NCI-H82 treated with DMSO at 0.1 percent for 48 hours (cell line): ENCODE data around the gene ST13.
A peak's percentile ranks its signal among the peaks of the same experiment; 100 is the strongest.
"Not testable (repeated sequence)": the region's sequence is repeated elsewhere in the genome, so short reads cannot be mapped to it uniquely, and the experiment has no call there.

ENCODE experiments used
- DNase-seq: peaks from one replicate; lab custom pipeline; 2025; ENCODE audit not compliant: unreplicated experiment; lab: John Stamatoyannopoulos, UW

ST13 gene

GRCh38 chr22:40844951-40845350 is 11.5 kb downstream of the ST13 start:
- no peak for DNase-seq

DNA sequence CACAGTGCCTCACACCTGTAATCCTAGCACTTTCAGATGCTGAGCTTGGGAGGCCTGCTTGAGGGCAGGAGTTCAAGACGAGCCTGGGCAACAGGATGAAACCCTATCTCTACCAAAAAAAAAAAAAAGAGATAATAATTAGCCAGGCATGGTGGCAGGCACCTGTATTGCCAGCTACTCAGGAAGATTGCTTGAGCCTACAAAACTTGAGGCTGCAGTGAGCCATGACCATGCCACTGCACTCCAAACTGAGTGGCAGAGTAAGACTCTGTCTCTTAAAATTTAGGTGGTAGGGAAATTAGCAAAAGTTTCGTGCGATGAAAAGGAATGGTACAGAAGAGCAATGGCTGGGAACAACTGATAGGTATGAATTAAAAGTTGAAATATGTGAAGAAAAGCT is 18.0 kb downstream of the ST13 start:
- DNase-seq: no peak

DNA sequence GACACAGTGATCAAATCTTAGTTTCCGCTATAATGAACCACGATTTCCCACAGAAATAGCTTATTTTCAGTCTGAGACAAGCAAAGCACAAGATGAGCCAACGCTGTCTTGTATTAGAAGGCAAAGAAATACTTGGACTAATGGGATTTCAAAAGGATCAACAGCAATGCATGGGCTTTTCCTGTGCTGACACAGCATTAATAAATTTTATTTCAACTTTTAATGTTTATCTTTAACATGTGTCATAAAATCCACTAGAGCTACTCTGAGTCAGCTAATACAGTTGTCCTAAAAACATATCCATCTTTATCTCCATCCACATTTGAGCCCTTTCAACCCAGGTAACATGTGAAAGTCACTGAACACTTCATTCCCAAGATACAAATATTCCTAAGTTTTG is 21.8 kb downstream of the ST13 start:
- DNase-seq: no peak

DNA sequence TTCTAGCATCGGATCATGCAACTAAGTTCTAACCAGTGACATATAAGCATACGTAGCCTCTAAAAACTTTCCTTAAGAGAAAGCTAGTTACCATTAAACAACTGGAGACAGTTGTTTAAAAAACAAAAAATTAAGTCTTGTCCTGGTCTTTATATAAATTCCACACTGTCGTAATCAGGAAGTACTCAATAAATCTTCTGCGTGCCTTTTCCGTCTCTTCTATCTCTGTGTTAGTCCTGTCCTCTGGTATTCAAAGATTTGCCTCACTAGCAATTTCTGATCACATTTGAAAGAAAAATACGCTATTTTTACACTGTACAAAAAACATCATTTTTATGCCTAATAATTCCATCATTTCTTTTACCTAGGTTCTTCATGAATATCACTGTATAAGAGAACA is 27.3 kb downstream of the ST13 start:
- no peak for DNase-seq

DNA sequence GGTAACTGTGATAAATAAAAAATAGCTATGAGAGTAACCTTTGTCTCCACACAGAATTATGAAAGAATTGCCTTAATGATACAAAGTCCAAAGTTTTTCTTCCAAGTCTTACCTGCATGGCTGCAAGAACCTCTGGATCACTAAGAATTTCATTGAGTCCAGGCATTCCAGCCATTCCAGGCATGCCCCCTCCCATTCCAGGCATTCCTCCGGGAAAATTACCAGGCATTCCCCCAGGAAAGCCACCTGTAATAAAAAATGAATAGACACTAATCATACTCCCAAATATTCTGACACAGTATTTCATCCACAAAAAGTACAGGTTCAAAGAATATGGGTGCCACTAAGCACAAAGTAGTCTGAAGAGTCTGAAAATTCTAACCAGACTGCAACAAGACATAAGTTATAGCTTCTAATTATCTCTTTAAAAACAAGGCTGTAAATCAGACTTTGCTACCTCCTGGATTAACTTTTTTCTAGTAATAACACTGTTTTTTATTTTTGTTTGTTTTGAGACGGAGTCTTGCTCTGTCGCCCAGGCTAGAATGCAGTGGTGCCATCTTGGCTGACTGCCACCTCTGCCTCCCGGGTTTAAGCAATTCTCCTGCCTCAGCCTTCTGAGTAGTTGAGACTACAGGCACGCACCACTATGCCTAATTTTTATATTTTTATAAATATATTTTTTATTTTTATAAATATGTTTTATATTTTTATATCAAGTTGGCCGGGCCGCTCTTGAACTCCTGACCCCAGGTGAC is 29.3 kb downstream of the ST13 start:
- DNase-seq: no peak

DNA sequence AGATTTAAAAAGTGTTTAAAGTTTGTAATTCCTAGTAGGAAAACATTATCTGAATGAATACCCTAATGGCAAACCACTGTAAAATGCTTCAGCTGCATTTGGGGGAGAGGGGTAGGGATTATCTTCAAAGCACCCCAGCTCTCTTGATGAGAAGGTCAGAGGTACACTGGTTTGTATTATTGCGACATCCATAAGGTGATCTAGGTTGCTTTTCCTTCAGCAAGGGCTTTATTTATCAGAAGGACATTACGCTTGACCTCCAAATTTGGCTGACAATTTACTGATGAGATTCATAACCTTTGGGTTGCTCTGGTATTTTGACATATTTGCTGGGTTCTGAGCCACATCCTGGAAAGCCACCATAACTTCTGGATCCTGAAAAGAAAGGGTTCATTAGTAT is 30.1 kb downstream of the ST13 start:
- not testable (repeated sequence) for DNase-seq

GRCh38 chr22:40823426-40823825 is 33.0 kb downstream of the ST13 start:
- no peak for DNase-seq

DNA sequence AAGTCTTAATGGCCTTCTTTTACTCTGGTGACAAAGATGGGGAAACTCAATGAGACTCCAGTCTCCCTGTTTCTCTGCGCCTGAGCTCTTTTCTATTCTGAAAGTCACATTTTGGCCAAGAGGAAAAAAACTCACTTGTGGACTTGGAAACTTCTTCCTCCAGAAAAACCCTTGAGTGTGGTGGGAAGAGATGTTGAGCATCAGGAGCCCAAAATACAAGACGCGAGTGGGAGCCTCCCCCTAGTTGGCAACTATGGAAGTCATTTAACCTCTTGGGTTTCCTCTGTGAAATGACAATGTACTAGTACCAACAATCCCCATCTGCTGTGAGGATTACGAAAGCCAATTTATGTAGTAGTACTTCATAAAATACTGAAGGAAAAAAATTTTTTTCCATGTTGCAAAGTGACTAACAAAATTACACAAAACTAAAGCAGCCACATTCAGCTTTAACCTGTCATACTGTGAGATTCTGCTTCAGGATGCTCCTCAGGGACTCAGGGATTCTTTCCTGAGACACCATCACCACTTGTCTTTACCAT is 36.8 kb downstream of the ST13 start:
- DNase-seq: peak; percentile 17

GRCh38 chr22:40818747-40819598 is 37.5 kb downstream of the ST13 start, which contains the start of gene SLC25A17:
Gene SLC25A17 (minus strand): TSS chr22:40819346. CDS start chr22:40819248, 98 bp downstream.
- peak; percentile 66 for DNase-seq

GRCh38 chr22:40818192-40818746 is 38.2 kb downstream of the ST13 start:
- DNase-seq: no peak

GRCh38 chr22:40817737-40818136 is 38.7 kb downstream of the ST13 start:
- no peak for DNase-seq

- no peak for DNase-seq
Observed at GRCh38 chr22:40813912-40814315, 42.5 kb downstream of the ST13 start.

DNA sequence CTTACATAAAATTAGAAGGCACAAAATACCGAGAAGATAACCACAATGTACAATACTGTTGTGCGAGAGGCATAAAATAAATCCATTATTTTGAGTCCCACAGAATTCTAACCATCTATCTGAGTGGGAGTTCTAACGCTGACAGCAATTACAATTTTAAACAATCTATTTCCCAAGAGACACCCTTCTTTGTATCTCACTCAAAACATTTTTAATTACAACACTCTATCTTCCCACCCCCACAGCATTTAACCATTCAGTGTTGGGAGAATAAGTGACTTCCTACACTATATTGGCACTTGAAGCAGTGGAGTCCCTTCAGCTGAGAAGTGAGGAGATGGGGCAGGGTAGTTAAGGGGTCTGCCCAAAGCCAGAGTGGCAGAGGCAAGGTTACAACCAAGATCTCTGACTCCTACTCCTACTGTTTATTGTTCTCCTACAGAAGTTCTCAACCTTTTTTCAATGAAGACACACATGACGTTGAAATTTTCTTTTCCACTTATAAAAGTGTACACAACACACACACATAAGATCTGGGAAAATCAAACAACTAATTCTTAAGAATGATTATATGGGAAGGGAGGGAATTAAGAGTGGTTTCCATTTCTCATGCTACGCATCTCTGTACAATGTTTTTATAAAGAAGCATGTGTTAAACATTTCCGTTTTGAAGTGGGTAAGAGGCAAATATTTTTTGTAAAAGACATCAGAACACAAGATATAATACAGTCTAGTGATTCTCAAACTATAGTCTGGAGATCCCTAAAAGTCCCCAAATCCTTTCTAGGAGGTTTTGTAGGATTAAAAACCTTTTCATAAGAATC is 48.2 kb downstream of the ST13 start:
- DNase-seq: no peak

DNA sequence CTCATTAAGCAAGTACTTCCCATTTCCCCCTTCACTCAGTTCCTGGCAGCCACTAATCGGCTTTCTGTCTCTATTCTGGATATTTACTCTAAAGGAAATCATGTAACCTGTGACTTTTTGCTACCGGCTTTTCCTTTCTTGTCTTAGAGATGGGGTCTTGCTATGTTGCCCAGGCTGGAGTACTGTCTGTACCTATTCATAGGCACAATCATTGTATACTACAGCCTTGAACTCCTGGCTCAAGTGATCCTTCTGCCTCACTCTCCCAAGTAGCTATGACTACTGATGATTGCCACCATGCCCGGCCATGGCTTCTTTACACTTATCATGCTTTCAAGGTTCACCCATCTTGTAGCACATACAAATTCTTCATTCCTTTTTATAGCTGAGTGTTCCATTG is 49.7 kb downstream of the ST13 start:
- no peak for DNase-seq

DNA sequence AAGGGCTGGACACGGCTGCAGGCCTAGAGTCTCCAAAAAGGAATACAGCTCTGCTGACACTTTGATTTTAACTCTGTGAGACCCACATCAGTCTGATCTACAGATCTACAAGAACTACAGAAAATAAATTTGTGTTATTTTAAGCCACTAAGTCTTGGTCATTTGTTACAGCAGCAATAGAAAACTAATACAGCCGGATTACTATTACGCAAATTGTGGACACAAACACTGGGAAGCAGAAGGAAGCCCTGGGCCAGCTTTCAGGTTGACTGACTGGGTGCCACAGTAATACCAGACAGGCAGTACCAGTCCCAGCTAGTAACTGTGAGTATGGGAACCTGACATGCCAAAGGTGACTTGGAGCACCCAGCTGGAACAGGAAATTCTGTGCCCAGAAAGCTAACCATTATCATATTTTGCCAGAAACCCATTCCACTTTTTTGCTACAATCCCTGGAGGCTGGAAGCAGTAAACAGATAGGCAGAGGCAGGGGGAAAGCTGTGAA is 50.7 kb downstream of the ST13 start:
- DNase-seq: no peak

- DNase-seq: peak; percentile 3
Observed at GRCh38 chr22:40805239-40805638, 51.2 kb downstream of the ST13 start.

DNA sequence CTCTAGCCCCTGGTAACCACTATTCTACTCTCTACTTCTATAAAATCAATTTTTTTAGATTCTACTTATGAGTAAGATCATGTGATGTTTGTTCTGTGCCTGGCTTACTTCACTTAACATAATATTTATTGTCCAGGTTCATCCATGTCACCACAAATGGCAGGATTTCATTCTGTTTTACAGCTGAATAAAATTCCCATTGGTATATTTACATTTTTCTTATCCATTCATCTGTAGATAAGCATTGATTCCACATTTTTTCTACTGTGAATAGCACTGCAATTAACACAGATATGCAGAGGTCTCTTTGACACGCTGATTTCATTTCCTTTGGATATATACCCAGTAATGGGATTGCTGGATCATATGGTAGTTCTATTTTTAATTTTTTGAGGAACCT is 53.1 kb downstream of the ST13 start:
- DNase-seq: no peak

DNA sequence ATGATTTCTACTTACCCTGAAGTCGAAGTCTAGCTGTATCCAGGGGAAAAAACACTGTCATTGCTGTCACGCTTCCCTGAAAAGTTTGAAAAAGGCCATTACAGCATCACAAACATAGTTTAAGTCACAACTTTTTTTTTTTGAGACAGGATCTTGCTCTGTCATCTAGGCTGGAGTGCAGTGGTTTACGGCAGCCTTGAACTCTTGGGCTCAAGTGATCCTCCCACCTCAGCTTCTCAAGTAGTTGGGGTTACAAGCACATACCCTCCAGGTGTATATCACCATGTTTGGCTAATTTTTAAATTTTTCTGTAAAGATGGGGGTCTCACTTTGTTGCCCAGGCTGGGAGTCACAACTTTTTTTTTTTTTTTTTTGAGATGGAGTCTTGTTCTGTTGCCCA is 57.4 kb downstream of the ST13 start:
- no peak for DNase-seq

- no peak for DNase-seq
Observed at GRCh38 chr22:40797427-40797826, 59.0 kb downstream of the ST13 start.

DNA sequence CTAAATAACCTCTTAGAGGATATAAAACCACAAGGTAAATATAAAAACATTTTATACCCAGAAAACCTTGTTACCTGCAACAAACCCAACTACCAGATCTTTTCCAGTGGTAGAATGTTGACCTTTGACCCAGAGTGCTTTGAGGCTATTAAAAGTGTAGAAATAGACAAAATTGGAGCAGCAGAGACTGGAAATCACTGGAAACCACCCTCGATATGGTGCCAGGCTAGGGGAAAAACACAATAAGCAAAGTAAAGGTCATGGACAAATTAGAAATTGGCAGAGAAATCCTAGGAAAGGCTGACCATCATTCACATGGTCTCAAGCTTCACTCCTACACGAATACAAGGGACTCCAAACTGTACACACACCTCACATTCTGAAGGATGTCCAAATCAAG is 64.0 kb downstream of the ST13 start:
- DNase-seq: no peak

DNA sequence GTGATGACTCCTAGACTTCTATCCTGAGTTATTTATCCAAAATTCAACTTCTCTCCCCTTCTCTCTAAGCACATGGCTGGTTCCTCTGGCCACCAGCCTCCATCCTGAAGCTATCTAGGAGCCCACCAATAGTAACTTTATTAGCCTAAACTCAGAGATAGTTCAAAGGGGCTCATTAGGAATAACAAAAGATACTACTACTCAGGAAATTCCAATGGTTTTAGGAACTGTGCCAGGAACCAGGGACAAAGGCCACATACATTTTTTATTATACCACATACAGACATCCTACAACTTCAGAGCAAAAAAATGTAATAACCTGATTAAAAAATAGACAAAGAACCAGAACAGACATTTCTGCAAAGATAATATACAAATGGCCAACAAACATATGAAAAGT is 65.2 kb downstream of the ST13 start:
- no peak for DNase-seq
